ENCODE data around the gene ZNF608.

ZNF608 gene

GRCh38 chr5:124754206-124754927 lies 7.9 kb upstream of the ZNF608 start:
- no peak for DNase-seq

- DNase-seq = no peak
Measured at GRCh38 chr5:124752854-124753720, 6.6 kb upstream of the ZNF608 start.

- DNase-seq = no peak
Measured at GRCh38 chr5:124751031-124751430, 4.6 kb upstream of the ZNF608 start.

GRCh38 chr5:124748687-124749594 lies 2.5 kb upstream of the ZNF608 start:
- no peak for DNase-seq

GRCh38 chr5:124747791-124748686 lies 1.6 kb upstream of the ZNF608 start:
- DNase-seq = no peak

GRCh38 chr5:124746916-124747790 lies 714 bp upstream of the ZNF608 start:
- DNase-seq = no peak

- DNase-seq = no peak
Measured at GRCh38 chr5:124745007-124745927, 1.2 kb downstream of the ZNF608 start.

GRCh38 chr5:124744170-124744971 lies 2.1 kb downstream of the ZNF608 start:
- no peak for DNase-seq

GRCh38 chr5:124743602-124744169 lies 2.8 kb downstream of the ZNF608 start:
- DNase-seq = no peak

GRCh38 chr5:124742983-124743601 lies 3.3 kb downstream of the ZNF608 start:
- no peak for DNase-seq

GRCh38 chr5:124742521-124742920 lies 3.9 kb downstream of the ZNF608 start:
- DNase-seq = no peak

- no peak for DNase-seq
Measured at GRCh38 chr5:124741711-124742496, 4.5 kb downstream of the ZNF608 start.

- no peak for DNase-seq
Measured at GRCh38 chr5:124740991-124741583, 5.4 kb downstream of the ZNF608 start.

- DNase-seq = no peak
Measured at GRCh38 chr5:124740071-124740470, 6.4 kb downstream of the ZNF608 start.

GRCh38 chr5:124739634-124740025 lies 6.8 kb downstream of the ZNF608 start:
- no peak for DNase-seq

GRCh38 chr5:124738681-124739633 lies 7.5 kb downstream of the ZNF608 start:
- no peak for DNase-seq

Data from activated CD4-positive, CD25-positive, alpha-beta regulatory T cell (primary cell).